Stimulated activated CD8-positive, alpha-beta memory T cell treated with anti-CD3 and anti-CD28 coated beads, Interleukin-12 subunit alpha, Interleukin-12 subunit beta, amount 100 ng/mL, for 4 hours (primary cell): ENCODE results near the gene PPP1R14C.

Experiments used
- DNase-seq: peaks from one replicate; pipeline ENCODE4 v3.0.0-alpha.2; 2020; ENCODE audit warnings: low read depth

Gene PPP1R14C

GRCh38 chr6:150296890-150297289 is 154.0 kb downstream of the PPP1R14C start:
- no peak for DNase-seq

DNA sequence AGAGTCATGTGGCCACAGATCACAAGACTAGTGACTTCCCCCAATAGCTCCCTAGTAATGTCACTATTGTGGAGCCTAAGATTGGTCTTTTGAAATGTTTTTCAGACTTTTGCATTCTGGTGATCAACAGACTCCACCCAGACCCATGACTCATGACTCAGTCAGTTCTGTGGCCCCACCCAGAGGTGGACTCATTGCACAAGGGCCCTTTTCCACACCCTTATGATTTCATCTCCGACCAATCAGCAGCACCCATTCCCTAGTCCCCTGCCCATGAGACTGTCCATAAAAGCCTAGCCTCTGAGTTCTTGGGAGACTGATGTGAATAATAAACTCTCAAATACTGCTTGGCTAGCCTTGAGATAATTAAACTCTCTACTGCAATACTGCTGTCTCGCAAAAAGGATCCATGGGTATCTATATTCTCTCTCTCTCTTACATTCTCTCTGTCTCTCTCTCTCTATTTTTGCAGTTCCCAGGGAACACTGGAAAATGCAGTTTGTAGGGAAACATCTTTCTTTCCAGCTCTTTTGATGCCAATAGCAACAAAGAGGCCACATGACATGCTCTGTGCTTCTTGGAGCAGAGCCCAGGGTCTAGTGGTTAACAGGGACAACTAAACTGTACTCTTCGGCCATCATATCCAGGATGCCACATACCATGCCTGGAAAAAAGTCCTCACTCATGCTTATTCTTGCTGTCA is 154.6 kb downstream of the PPP1R14C start:
- DNase-seq, result no peak

DNA sequence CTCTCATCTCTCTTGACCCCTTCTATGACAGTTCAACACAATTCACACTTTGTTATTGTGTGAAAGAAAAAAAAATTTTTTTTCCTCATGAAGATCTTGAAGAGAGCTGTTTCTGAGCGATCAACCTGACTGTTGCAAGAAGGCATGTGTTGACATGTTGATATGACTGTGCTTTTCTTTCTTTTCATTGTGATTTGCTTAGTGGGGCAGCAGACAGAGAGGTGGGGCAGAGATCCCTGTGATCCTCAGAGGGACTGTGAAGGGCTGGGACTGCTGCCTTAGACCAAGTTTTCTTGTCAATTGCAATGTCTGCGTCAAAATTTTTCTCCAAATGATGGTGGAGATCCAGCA is 155.2 kb downstream of the PPP1R14C start:
- DNase-seq, result no peak

GRCh38 chr6:150298676-150299075 is 155.8 kb downstream of the PPP1R14C start:
- DNase-seq, result no peak
